ENCODE measurements around the gene FKBP5. TPM values are rescaled to one million over a fixed set of nuclear protein-coding genes. Genes with fewer than 3 reads are reported as not detected.

Gene FKBP5
- total and polyA plus RNA-seq, 2 donors (not counting 1 experiment from before 2014, with no cell fraction given): 2.8 to 7.4 TPM

DNA sequence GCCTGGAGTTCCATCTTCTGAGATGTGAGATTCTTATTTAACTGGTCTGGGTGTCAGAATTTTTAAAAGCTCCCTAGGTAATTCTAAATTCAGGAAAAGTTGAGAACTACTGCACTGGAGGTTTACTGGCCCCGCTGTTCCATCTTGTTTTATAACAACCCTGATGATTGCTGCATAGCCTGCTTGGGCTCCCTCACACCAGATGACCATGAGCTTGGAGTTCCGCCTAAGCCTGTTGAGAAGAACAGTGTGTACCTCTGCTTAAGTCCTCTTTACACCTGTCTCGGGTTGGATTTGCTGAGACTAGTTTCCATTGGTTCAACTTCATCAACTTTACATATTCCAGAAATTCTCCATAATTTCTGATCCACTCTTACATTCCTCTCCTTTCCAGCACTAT lies 77.9 kb downstream of the FKBP5 start:
- POLR2A ChIA-PET: no interaction called here
- Histone ChIP-seq H3K9me3 (ENCODE audit: control extremely low read depth in 1 of 3, control insufficient read depth in 2 of 3, insufficient read depth in 1 of 3, low read length in 2 of 3) (peaks cover 0 to 5% (median 0%) of the 10 kb centered on the region in 3 donors), H3K4me1 (ENCODE audit: control insufficient read depth in 2 of 2, insufficient read depth in 2 of 2, low read length in 2 of 2) (no peaks in the 10 kb centered on the region), H3K27me3 (replicated peaks in 1 of 4; ENCODE audit: control extremely low read depth in 1 of 4, control insufficient read depth in 3 of 4, insufficient read depth in 4 of 4, low read length in 3 of 4) (no peaks in the 10 kb centered on the region), H3K36me3 (replicated peaks in 1 of 2; ENCODE audit: control extremely low read depth in 1 of 2, control insufficient read depth in 1 of 2, extremely low read depth in 1 of 2, insufficient read depth in 2 of 2, low read length in 1 of 2) (no peaks in the 10 kb centered on the region), H3K27ac (ENCODE audit: low read length in 2 of 2) (no peak overlapping the region), H4K20me1 (ENCODE audit: control insufficient read depth, insufficient read depth, low read length, poor library complexity, severe bottlenecking) (no peaks in the 10 kb centered on the region), H3K4me2 (replicated peaks; ENCODE audit: low read depth, low read length, poor library complexity, severe bottlenecking) (no peak overlapping the region), H2AFZ (ENCODE audit: insufficient read depth, low read depth, low read length, poor library complexity, severe bottlenecking) (no peak overlapping the region), H3K9ac (ENCODE audit: low read length) (no peak overlapping the region), H3K79me2 (ENCODE audit: control insufficient read depth, insufficient read depth, low read length) (no peaks in the 10 kb centered on the region), H3K4me3 (ENCODE audit: control extremely low read depth in 1 of 5, extremely low read depth in 1 of 5, insufficient read depth in 1 of 5, low read depth in 2 of 5, low read length in 4 of 5) (no peak overlapping the region)
- DNase-seq: no peak
- Mint-ChIP-seq H3K4me3 (no peak overlapping the region), H3K9me3 (ENCODE audit: insufficient read depth) (no peaks in the 10 kb centered on the region), H3K27ac (no peak overlapping the region), H3K27me3 (no peaks in the 10 kb centered on the region), H3K4me1 (peaks cover 4% of the 10 kb centered on the region)
- no peak for TF ChIP-seq CTCF (IDR thresholded peaks at IDR 0.05)
- TF ChIP-seq EZH2 (IDR thresholded peaks at IDR 0.05; ENCODE audit: borderline replicate concordance, insufficient read depth, low read depth, low read length, poor library complexity, severe bottlenecking): no peak
- ATAC-seq (ENCODE audit: low read depth): no peak
- CTCF ChIA-PET: interaction anchor here (0.5 to 1.2 kb wide), 5 partner anchors 19 to 362 kb away, joined by 3 to 4 read pairs (median 3); partner anchors contain the start of gene ARMC12
- intact Hi-C loops (cut with micrococcal nuclease): no loop called here
- WGBS (ENCODE audit: insufficient coverage): 97% methylated on average over 3 of the region's 3 CpGs

- DNase-seq (no peak), ATAC-seq (ENCODE audit: low read depth) (no peak)
- Mint-ChIP-seq H3K4me3 (no peak overlapping the region), H3K27ac (no peak overlapping the region), H3K9me3 (ENCODE audit: insufficient read depth) (no peaks in the 10 kb centered on the region), H3K4me1 (peaks cover 8% of the 10 kb centered on the region), H3K27me3 (no peaks in the 10 kb centered on the region)
- no peak overlapping the region for H3K4me3 ChIP-seq (ENCODE audit: control extremely low read depth in 1 of 5, extremely low read depth in 1 of 5, insufficient read depth in 1 of 5, low read depth in 2 of 5, low read length in 4 of 5)
- ChIA-PET POLR2A (no interaction called here), CTCF (no interaction called here)
- TF ChIP-seq EZH2 (IDR thresholded peaks at IDR 0.05; ENCODE audit: borderline replicate concordance, insufficient read depth, low read depth, low read length, poor library complexity, severe bottlenecking) (no peak), CTCF (IDR thresholded peaks at IDR 0.05) (no peak)
- no peak overlapping the region for H2AFZ ChIP-seq (ENCODE audit: insufficient read depth, low read depth, low read length, poor library complexity, severe bottlenecking)
- no peaks in the 10 kb centered on the region for H4K20me1 ChIP-seq (ENCODE audit: control insufficient read depth, insufficient read depth, low read length, poor library complexity, severe bottlenecking)
- H3K79me2 ChIP-seq (ENCODE audit: control insufficient read depth, insufficient read depth, low read length): peaks cover 3% of the 10 kb centered on the region
- no peak overlapping the region for H3K27ac ChIP-seq (ENCODE audit: low read length in 2 of 2)
- no peak overlapping the region for H3K9ac ChIP-seq (ENCODE audit: low read length)
- no peak overlapping the region for H3K4me2 ChIP-seq (replicated peaks; ENCODE audit: low read depth, low read length, poor library complexity, severe bottlenecking)
- no peaks in the 10 kb centered on the region for H3K27me3 ChIP-seq (replicated peaks in 1 of 4; ENCODE audit: control extremely low read depth in 1 of 4, control insufficient read depth in 3 of 4, insufficient read depth in 4 of 4, low read length in 3 of 4)
- no CpG with 5 or more reads among the region's 1 CpG for WGBS (ENCODE audit: insufficient coverage)
- peaks cover 0 to 5% (median 0%) of the 10 kb centered on the region in 3 donors for H3K9me3 ChIP-seq (ENCODE audit: control extremely low read depth in 1 of 3, control insufficient read depth in 2 of 3, insufficient read depth in 1 of 3, low read length in 2 of 3)
- intact Hi-C loops (cut with micrococcal nuclease): no loop called here
- H3K36me3 ChIP-seq (replicated peaks in 1 of 2; ENCODE audit: control extremely low read depth in 1 of 2, control insufficient read depth in 1 of 2, extremely low read depth in 1 of 2, insufficient read depth in 2 of 2, low read length in 1 of 2): no peaks in the 10 kb centered on the region
- no peaks in the 10 kb centered on the region for H3K4me1 ChIP-seq (ENCODE audit: control insufficient read depth in 2 of 2, insufficient read depth in 2 of 2, low read length in 2 of 2)
These were observed 79.1 kb downstream of the FKBP5 start for GRCh38 chr6:35609588-35609987.

Measured in B cell (primary cell).